Right atrium auricular region (tissue), 2 donors: ENCODE measurements around the gene SNW1. TPM values are rescaled to one million over a fixed set of nuclear protein-coding genes. Genes with fewer than 3 reads are reported as not detected.

Source experiments
- DNase-seq: peaks from one replicate; pipeline ENCODE4 v3.0.0-alpha.2; 2019; ENCODE audit warnings: low spot score
- H3K27ac ChIP-seq, 2 donors: fragments of 200-600 bp; sonication (generic); 1 replicate in 1 of 2; 2 replicates in 1 of 2; pipeline ENCODE4 v1.5.1; 2016 to 2019
- H3K27me3 ChIP-seq, 2 donors: fragments of 200-600 bp; sonication (generic); one replicate each; pipeline versions ENCODE4 v1.5.1 to v1.6.0; 2017 to 2019
- H3K36me3 ChIP-seq: fragments of 200-600 bp; sonication (generic); one replicate; pipeline ENCODE4 v1.5.1; 2016
- H3K4me1 ChIP-seq, 2 donors: fragments of 200-600 bp; sonication (generic); one replicate each; pipeline versions ENCODE4 v1.5.1 to v1.6.0; 2017 to 2019
- H3K4me3 ChIP-seq, 2 donors: fragments of 200-600 bp; sonication (generic); 1 replicate in 1 of 2; 2 replicates in 1 of 2; pipeline ENCODE4 v1.5.1; 2017 to 2019; ENCODE audit warnings: mild to moderate bottlenecking in 1 of 2, moderate library complexity in 1 of 2
- H3K9me3 ChIP-seq, 2 donors: fragments of 200-600 bp; sonication (generic); one replicate each; pipeline ENCODE4 v1.5.1; 2019
- CTCF ChIP-seq, 2 donors: fragments of 200-600 bp; sonication (generic); IDR thresholded peaks; one replicate each; pipeline ENCODE4 v1.5.1; 2019; ENCODE audit warnings: antibody characterized with exemption in 2 of 2
- total RNA-seq, 2 donors: library from RNA; depleted of rRNA; stranded (reverse); fragments of >200 nt; gene quantifications; one replicate each; pipeline ENCODE4 v1.1.0, GENCODE V29; 2016

Gene SNW1
- total RNA-seq, 2 donors from 2014 or later, result 31.7 to 37.1 TPM

GRCh38 chr14:77674931-77675330 lies 86.0 kb downstream of the SNW1 start:
- H3K4me3 ChIP-seq, result no peak overlapping the region
- H3K27me3 ChIP-seq, result no peaks in the 10 kb centered on the region
- TF ChIP-seq CTCF (IDR thresholded peaks at IDR 0.05), result no peak
- peaks cover 54% of the 10 kb centered on the region for H3K36me3 ChIP-seq
- H3K4me1 ChIP-seq, result no peaks in the 10 kb centered on the region
- no peaks in the 10 kb centered on the region for H3K9me3 ChIP-seq
- no peak overlapping the region for H3K27ac ChIP-seq
- DNase-seq, result no peak

- no peaks in the 10 kb centered on the region for H3K4me1 ChIP-seq
- no peak for DNase-seq
- no peak overlapping the region for H3K27ac ChIP-seq
- H3K9me3 ChIP-seq, result no peaks in the 10 kb centered on the region
- no peak overlapping the region for H3K4me3 ChIP-seq
- no peak for TF ChIP-seq CTCF (IDR thresholded peaks at IDR 0.05)
- H3K36me3 ChIP-seq, result peaks cover 37% of the 10 kb centered on the region
- H3K27me3 ChIP-seq, result no peaks in the 10 kb centered on the region
Measured at GRCh38 chr14:77673193-77673592, 87.8 kb downstream of the SNW1 start.

Other genes starting within 250 kb of the SNW1 start
- gene SPTLC2, start 144.5 kb downstream of the SNW1 start, total RNA-seq, result 10 to 100 TPM; 11.3 to 14.0 TPM
- 10 to 100 TPM in 1 of 2 donors, 1 to 10 TPM in 1; 7.8 to 11.1 TPM for gene ALKBH1, start 53.1 kb downstream of the SNW1 start, total RNA-seq
- 100 to 1,000 TPM; 271 to 345 TPM for gene SLIRP, start 53.1 kb downstream of the SNW1 start, total RNA-seq
- 1 to 10 TPM; 5.5 to 8.3 TPM for gene ADCK1, start 39.0 kb upstream of the SNW1 start, total RNA-seq